ENCODE data around the gene RALGPS1.
A peak's percentile ranks its signal among the peaks of the same experiment; 100 is the strongest.

The RALGPS1 gene

DNA sequence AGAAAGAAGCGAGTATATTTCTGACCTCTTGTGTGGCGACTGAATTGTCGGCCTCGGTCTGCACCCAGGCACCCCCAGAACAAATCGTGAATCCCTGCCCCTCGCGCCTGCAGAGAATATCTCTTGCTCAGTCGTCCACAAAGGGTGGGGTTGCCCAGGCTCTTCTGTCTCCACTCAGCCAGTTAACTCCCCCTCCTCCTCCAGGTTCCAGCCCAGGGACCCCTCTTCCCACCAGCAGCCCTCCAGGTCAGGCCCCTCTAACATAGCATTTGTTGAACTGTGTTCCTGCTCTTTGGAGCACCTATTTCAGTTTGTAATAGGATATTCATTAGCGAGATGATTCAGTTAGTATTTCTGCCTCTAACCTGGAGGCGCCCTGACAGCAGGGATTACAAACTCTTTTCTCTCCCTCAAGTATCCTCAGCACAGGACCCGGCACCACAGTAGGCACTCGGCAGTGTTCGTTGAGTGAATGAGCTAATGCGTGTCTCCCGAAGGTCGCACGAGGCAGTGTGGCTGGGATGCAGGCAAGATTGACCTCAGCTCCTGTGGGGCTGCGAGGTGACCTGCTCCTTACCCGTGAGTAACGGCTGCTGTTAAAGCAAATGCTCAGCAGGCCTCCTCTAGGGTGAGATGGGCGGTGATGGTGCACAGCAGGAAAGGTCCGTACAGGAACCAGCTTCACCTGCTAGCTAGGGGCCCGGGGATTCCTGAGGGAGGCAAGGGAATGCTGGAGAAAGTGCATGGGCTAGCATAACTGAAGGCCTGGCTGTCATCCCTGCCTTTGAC, 28.4 kb upstream of the RALGPS1 start:
- Mint-ChIP-seq H3K4me1 (ENCODE audit: low read depth) (no peaks in the 10 kb centered on the region), H3K4me3 (no peak overlapping the region), H3K9me3 (ENCODE audit: low read depth) (no peaks in the 10 kb centered on the region), H3K27me3 (no peaks in the 10 kb centered on the region), H3K27ac (no peak overlapping the region), H3K36me3 (peaks cover 4% of the 10 kb centered on the region)

DNA sequence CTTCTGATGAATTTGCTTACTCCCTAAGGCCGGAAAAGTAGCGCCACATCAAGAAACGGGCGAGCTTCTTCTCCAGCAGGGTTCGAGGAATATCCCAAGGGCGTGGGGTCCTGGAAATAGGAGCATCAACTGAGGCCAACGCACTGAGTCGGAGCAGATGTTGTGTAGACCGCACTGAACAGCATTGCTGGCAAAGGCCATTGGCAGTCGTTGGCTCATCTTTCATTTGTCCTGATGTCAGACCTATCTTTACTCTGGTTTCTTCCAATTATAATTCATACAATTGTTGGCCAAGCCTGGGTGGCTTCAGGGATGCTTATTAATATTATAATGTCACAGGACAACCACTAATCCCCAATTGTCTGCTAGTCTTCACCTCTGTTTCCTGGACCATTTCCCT, 27.7 kb upstream of the RALGPS1 start:
- Mint-ChIP-seq H3K9me3 (ENCODE audit: low read depth) (no peaks in the 10 kb centered on the region), H3K27me3 (no peaks in the 10 kb centered on the region), H3K4me1 (ENCODE audit: low read depth) (no peaks in the 10 kb centered on the region), H3K36me3 (peaks cover 3% of the 10 kb centered on the region), H3K27ac (no peak overlapping the region), H3K4me3 (no peak overlapping the region)

DNA sequence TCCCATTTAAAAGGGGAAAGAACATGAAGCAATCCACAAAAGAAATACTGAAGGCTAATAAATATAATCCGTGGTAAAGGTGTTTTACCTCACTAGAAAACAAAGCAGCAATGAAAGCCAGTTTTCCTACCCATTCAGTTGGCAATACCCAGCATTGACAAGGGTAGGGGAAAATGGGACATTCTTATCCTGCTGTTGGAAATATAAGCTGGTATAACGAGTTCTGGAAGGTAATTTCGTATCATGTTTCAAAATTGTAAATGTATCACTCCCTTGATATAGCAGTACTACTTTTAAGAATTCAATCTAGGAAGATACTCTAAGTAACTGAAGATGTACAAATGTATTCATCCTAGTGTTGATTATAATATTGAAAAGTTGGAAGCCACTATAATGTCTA, 22.9 kb upstream of the RALGPS1 start:
- H3K4me3 Mint-ChIP-seq, result no peak overlapping the region
- H3K4me1 Mint-ChIP-seq (ENCODE audit: low read depth), result no peaks in the 10 kb centered on the region
- H3K27ac Mint-ChIP-seq, result no peak overlapping the region
- H3K27me3 Mint-ChIP-seq, result peaks cover 2% of the 10 kb centered on the region
- H3K36me3 Mint-ChIP-seq, result no peaks in the 10 kb centered on the region
- no peaks in the 10 kb centered on the region for H3K9me3 Mint-ChIP-seq (ENCODE audit: low read depth)

DNA sequence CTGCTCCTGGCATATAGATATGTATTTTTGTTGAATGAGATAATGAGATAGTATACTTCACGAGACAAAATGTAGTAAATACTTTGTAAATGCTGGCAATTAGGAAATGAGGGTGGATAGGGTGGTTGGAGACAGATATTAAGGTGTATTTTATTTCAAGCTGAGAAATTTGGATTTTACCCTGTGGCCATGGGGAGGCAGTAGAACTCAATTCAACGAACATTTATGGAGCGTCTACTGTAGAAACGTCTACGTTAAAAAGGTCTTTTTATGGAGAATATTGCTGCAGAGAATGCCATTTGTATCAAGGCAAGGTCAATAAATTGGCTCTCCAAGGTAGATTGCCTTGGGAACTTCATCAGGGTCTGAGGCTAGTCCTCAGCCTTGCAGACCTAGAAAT, 21.5 kb upstream of the RALGPS1 start:
- H3K9me3 Mint-ChIP-seq (ENCODE audit: low read depth), result no peaks in the 10 kb centered on the region
- peaks cover 2% of the 10 kb centered on the region for H3K27me3 Mint-ChIP-seq
- H3K36me3 Mint-ChIP-seq, result no peaks in the 10 kb centered on the region
- H3K4me3 Mint-ChIP-seq, result no peak overlapping the region
- H3K4me1 Mint-ChIP-seq (ENCODE audit: low read depth), result no peaks in the 10 kb centered on the region
- H3K27ac Mint-ChIP-seq, result no peak overlapping the region

- Mint-ChIP-seq H3K9me3 (ENCODE audit: low read depth) (no peaks in the 10 kb centered on the region), H3K27me3 (peaks cover 2% of the 10 kb centered on the region), H3K27ac (no peak overlapping the region), H3K36me3 (no peaks in the 10 kb centered on the region), H3K4me1 (ENCODE audit: low read depth) (no peaks in the 10 kb centered on the region), H3K4me3 (no peak overlapping the region)
Observed at GRCh38 chr9:126894052-126894603, 20.5 kb upstream of the RALGPS1 start.

DNA sequence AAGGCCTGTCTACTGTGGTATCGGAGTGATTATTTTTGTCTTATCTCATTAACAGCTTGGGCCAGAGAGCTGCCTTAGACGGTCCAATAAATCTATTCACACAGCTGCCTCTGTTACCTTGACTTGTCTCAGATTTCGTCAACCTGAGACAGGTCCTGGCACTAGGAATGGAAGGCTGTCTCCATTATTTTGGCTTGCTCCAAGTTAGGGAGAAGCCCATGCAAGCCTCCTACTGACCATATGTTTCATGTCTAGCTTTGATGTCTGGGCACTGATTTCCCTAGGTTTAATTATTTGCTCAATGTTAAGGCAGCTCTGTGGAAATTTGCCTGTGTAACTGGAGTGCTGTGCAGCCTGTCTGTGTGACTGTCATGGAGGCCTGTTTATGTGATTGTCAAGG, 12.4 kb upstream of the RALGPS1 start:
- H3K36me3 Mint-ChIP-seq, result no peaks in the 10 kb centered on the region
- no peaks in the 10 kb centered on the region for H3K4me1 Mint-ChIP-seq (ENCODE audit: low read depth)
- no peak overlapping the region for H3K27ac Mint-ChIP-seq
- H3K27me3 Mint-ChIP-seq, result peaks cover 2% of the 10 kb centered on the region
- H3K9me3 Mint-ChIP-seq (ENCODE audit: low read depth), result peaks cover 8% of the 10 kb centered on the region
- no peak overlapping the region for H3K4me3 Mint-ChIP-seq

DNA sequence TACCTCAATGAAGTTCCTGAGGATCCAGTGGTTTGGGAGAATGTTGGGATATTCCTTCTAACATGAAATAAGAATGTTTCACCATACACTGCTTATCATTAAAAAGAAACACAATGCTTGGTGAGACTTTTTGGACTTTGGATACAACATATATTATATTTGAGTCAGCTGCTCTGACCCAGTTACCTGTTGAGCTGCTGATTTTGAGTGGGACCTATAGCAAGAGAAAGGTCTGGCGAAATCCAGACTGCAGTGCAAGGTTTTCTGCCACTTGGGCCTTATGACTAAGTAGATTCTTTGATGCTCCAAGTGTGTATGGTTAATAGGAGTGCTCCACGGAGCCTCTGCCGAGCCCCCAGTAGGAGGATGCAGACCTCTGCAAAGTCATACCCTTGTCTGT, 10.0 kb upstream of the RALGPS1 start:
- Mint-ChIP-seq H3K4me3 (no peak overlapping the region), H3K27ac (no peak overlapping the region), H3K36me3 (no peaks in the 10 kb centered on the region), H3K4me1 (ENCODE audit: low read depth) (no peaks in the 10 kb centered on the region), H3K27me3 (peaks cover 2% of the 10 kb centered on the region), H3K9me3 (ENCODE audit: low read depth) (peaks cover 8% of the 10 kb centered on the region)

DNA sequence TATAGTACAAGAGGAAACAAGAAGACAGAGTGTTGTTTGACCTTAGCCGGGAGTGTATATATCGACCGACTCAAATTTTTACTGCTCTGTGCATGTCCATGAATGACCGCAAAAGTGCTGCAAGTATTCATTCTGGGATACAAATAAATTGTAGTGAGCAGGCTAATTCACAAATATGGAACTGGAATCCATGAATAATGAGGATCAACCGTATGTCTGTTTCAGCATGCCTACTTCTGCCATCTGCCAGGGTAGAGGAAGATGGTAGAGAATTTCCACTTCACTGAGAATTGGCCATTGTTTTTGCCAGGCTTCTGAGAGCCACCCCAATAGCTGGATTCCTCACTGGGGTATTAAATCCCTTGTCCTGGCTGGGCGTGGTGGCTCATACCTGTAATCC, 8.5 kb upstream of the RALGPS1 start:
- no peak overlapping the region for H3K4me3 Mint-ChIP-seq
- no peaks in the 10 kb centered on the region for H3K4me1 Mint-ChIP-seq (ENCODE audit: low read depth)
- peaks cover 7% of the 10 kb centered on the region for H3K9me3 Mint-ChIP-seq (ENCODE audit: low read depth)
- no peaks in the 10 kb centered on the region for H3K36me3 Mint-ChIP-seq
- H3K27ac Mint-ChIP-seq, result no peak overlapping the region
- peaks cover 2% of the 10 kb centered on the region for H3K27me3 Mint-ChIP-seq

- Mint-ChIP-seq H3K36me3 (no peaks in the 10 kb centered on the region), H3K27ac (no peak overlapping the region), H3K4me1 (ENCODE audit: low read depth) (no peaks in the 10 kb centered on the region), H3K9me3 (ENCODE audit: low read depth) (peaks cover 3% of the 10 kb centered on the region), H3K27me3 (peaks cover 2% of the 10 kb centered on the region), H3K4me3 (no peak overlapping the region)
Observed at GRCh38 chr9:126907058-126907457, 7.5 kb upstream of the RALGPS1 start.

DNA sequence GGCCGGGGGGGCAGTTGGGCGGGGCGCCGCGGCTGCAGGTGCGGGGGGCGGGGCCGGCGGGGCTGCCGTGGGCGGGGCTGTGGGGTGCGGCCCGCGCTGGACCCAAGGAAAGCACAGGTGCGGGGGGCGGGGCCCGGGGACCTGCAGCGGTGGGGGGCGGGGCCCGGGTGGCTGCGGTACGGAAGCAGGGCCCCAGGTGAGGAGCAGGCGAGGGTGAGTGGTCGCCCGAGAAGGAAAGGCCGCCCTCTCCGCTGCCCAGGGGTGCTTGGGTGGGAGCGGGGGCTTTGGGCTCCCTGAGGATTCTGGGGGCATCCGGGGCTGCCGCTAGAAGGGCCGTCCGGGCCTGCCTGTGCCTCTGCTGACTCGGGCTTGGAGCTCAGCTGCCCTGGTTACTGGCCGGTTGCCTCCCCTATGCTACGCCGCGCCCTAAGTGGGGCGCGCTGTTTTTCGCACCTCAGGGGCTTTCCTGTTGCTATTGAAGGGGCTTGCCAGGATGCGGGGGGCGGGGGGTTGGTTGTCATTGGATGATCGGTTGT, 767 bp downstream of the RALGPS1 start:
- H3K27ac Mint-ChIP-seq, result peak overlapping the region; percentile 11

GRCh38 chr9:126915846-126916543, 1.4 kb downstream of the RALGPS1 start:
- Mint-ChIP-seq H3K9me3 (ENCODE audit: low read depth) (peaks cover 5% of the 10 kb centered on the region), H3K36me3 (peaks cover 3% of the 10 kb centered on the region), H3K27me3 (no peaks in the 10 kb centered on the region), H3K4me3 (peak overlapping the region; percentile 83), H3K4me1 (ENCODE audit: low read depth) (peaks cover 6% of the 10 kb centered on the region), H3K27ac (peak overlapping the region; percentile 11)

More for the DNA sequence above, 767 bp downstream of the RALGPS1 start:
- Mint-ChIP-seq H3K4me1 (ENCODE audit: low read depth) (peaks cover 6% of the 10 kb centered on the region), H3K36me3 (peaks cover 2% of the 10 kb centered on the region), H3K9me3 (ENCODE audit: low read depth) (peaks cover 5% of the 10 kb centered on the region), H3K4me3 (peak overlapping the region; percentile 83), H3K27me3 (no peaks in the 10 kb centered on the region)

DNA sequence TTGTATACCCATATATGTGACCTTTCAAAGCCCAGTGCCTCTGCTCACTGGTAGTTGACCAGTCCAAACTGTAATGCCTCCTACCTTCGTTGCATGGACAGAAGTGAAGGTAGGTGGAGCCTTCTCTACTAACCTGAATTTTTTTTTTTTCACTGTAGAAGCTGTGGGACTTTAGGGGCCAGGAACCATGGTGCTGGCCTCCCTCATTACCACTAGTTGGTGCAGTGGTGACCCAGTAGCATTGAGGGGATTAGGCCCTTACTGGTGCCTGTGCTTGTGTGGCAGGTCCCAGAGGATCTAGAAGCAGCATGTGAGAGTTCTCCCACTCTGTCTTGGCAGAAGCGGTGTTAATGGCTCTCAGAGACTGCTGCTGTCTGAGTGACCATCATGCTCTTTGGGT, 2.3 kb downstream of the RALGPS1 start:
- peaks cover 6% of the 10 kb centered on the region for H3K4me1 Mint-ChIP-seq (ENCODE audit: low read depth)
- H3K27me3 Mint-ChIP-seq, result peaks cover 1% of the 10 kb centered on the region
- H3K36me3 Mint-ChIP-seq, result peaks cover 7% of the 10 kb centered on the region
- H3K4me3 Mint-ChIP-seq, result peak overlapping the region; percentile 38
- H3K9me3 Mint-ChIP-seq (ENCODE audit: low read depth), result peaks cover 3% of the 10 kb centered on the region
- no peak overlapping the region for H3K27ac Mint-ChIP-seq

DNA sequence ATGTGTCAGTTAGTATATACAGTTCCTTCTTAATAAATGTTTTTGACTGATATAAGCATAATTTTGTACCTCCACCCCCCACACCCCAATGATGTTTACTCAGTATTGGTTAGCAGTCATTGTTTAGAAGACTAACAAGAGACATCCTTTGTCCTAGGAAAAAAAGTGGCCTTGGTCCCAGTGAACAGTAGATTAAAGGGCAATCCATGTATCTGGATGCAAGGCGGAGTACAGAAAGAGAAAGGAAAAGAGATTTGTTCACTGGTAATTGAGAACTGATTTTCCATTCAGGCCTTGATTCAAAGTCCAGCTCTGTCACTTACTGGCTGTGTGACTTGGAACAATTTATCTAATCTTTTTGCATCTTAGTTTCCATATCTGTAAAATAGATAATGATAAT, 4.6 kb downstream of the RALGPS1 start:
- Mint-ChIP-seq H3K4me3 (no peak overlapping the region), H3K9me3 (ENCODE audit: low read depth) (no peaks in the 10 kb centered on the region), H3K36me3 (peaks cover 7% of the 10 kb centered on the region), H3K27me3 (peaks cover 1% of the 10 kb centered on the region), H3K27ac (no peak overlapping the region), H3K4me1 (ENCODE audit: low read depth) (peaks cover 6% of the 10 kb centered on the region)

- peaks cover 5% of the 10 kb centered on the region for H3K36me3 Mint-ChIP-seq
- H3K4me3 Mint-ChIP-seq, result no peak overlapping the region
- H3K9me3 Mint-ChIP-seq (ENCODE audit: low read depth), result no peaks in the 10 kb centered on the region
- no peak overlapping the region for H3K27ac Mint-ChIP-seq
- H3K27me3 Mint-ChIP-seq, result peaks cover 1% of the 10 kb centered on the region
- H3K4me1 Mint-ChIP-seq (ENCODE audit: low read depth), result no peaks in the 10 kb centered on the region
Observed at GRCh38 chr9:126925876-126926275, 11.3 kb downstream of the RALGPS1 start.

DNA sequence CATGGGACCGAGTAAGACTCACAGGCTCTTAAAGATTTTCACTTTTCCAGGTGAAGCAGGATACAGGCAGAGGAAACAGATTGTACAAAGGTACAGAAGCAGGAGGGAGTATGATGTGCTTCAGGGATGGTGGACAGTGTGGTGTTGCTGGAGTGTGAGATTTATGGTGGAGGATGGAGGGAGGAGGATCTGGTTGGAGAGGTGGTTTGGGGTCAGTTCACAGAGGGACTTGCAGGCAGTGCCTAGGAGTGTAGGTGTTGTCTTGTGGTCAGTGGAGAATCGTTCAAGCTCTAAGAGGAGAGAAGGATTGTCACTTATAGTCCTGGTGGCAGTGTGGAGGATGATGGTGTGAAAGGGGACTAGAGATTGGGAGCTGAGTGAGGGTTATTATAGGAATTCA, 11.8 kb downstream of the RALGPS1 start:
- H3K27me3 Mint-ChIP-seq, result peaks cover 1% of the 10 kb centered on the region

More for the DNA sequence above, 11.8 kb downstream of the RALGPS1 start:
- Mint-ChIP-seq H3K36me3 (peaks cover 3% of the 10 kb centered on the region), H3K9me3 (ENCODE audit: low read depth) (no peaks in the 10 kb centered on the region), H3K27ac (no peak overlapping the region), H3K4me1 (ENCODE audit: low read depth) (no peaks in the 10 kb centered on the region), H3K4me3 (no peak overlapping the region)
